Stimulated activated naive B cell treated with anti-CD40 and anti-IgM and Interleukin-4, amounts not matched to agents 10 μg/mL and 1 μg/mL and 100 μg/mL, for 72 hours (primary cell): ENCODE measurements around the gene NLRP2B.
"Not testable (repeated sequence)": the region's sequence is repeated elsewhere in the genome, so short reads cannot be mapped to it uniquely, and the experiment has no call there.

Experiments
- ATAC-seq, 2 donors: fragments of 150-1000 bp; cut with Tn5 transposase; replicated peaks; 2 replicates each; pipeline ENCODE4 v1.10.0; 2021; ENCODE audit warnings: moderate library complexity in 1 of 2
- DNase-seq: peaks from one replicate; pipeline ENCODE4 v3.0.0; 2021
- H3K27ac Mint-ChIP-seq: one replicate; pipeline ENCODE4 v1.8.0; 2022; ENCODE audit warnings: mild to moderate bottlenecking, mixed read lengths
- H3K27me3 Mint-ChIP-seq, 2 donors: one replicate each; pipeline ENCODE4 v1.8.0; 2022; ENCODE audit warnings: mixed read lengths in 2 of 2
- H3K36me3 Mint-ChIP-seq, 2 donors: one replicate each; pipeline ENCODE4 v1.8.0; 2022; ENCODE audit warnings: mixed read lengths in 2 of 2, mild to moderate bottlenecking in 1 of 2
- H3K4me1 Mint-ChIP-seq, 2 donors: one replicate each; pipeline ENCODE4 v1.8.0; 2022; ENCODE audit warnings: mixed read lengths in 2 of 2, mild to moderate bottlenecking in 1 of 2
- H3K4me3 Mint-ChIP-seq, 2 donors: one replicate each; pipeline ENCODE4 v1.8.0; 2022; ENCODE audit warnings: mild to moderate bottlenecking in 2 of 2, mixed read lengths in 2 of 2, moderate library complexity in 1 of 2
- H3K9me3 Mint-ChIP-seq, 2 donors: one replicate each; pipeline ENCODE4 v1.8.0; 2022; ENCODE audit warnings: mixed read lengths in 2 of 2, mild to moderate bottlenecking in 1 of 2

The NLRP2B gene

GRCh38 chrX:57641338-57641737, 38.7 kb downstream of the NLRP2B start:
- Mint-ChIP-seq H3K36me3 (peaks cover under 1 to 4% of the 10 kb centered on the region in 2 donors), H3K4me1 (no peaks in the 10 kb centered on the region), H3K27ac (no peak overlapping the region), H3K4me3 (no peak overlapping the region), H3K9me3 (peaks cover 9 to 13% of the 10 kb centered on the region in 2 donors), H3K27me3 (peaks cover 0 to 3% of the 10 kb centered on the region in 2 donors)
- no peak for ATAC-seq
- DNase-seq, result no peak

- ATAC-seq (no peak), DNase-seq (no peak)
- H3K9me3 Mint-ChIP-seq, result peaks cover 13 to 15% of the 10 kb centered on the region in 2 donors
- H3K36me3 Mint-ChIP-seq, result peaks cover 1 to 4% of the 10 kb centered on the region in 2 donors
- H3K27ac Mint-ChIP-seq, result no peak overlapping the region
- H3K4me1 Mint-ChIP-seq, result no peaks in the 10 kb centered on the region
- peaks cover 0 to 3% of the 10 kb centered on the region in 2 donors for H3K27me3 Mint-ChIP-seq
- H3K4me3 Mint-ChIP-seq, result no peak overlapping the region
Measured at GRCh38 chrX:57640674-57641016, 39.4 kb downstream of the NLRP2B start.

DNA sequence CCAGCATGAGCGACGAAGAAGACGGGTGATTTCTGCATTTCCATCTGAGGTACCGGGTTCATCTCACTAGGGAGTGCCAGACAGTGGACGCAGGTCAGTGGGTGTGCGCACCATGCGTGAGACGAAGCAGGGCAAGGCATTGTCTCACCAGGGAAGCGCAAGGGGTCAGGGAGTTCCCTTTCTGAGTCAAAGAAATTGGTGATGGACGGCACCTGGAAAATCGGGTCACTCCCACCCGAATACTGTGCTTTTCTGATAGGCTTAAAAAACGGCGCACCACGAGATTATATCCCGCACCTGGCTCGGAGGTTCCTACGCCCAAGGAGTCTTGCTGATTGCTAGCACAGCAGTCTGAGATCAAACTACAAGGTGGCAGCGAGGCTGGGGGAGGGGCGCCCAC, 50.6 kb downstream of the NLRP2B start:
- not testable (repeated sequence) for H3K27ac Mint-ChIP-seq, H3K4me3 Mint-ChIP-seq, H3K4me1 Mint-ChIP-seq, H3K27me3 Mint-ChIP-seq, DNase-seq, H3K36me3 Mint-ChIP-seq, ATAC-seq
- H3K9me3 Mint-ChIP-seq, result peaks cover 10 to 21% of the 10 kb centered on the region in 2 donors
